ENCODE results near the gene AIP. TPM values are rescaled to one million over a fixed set of nuclear protein-coding genes. Genes with fewer than 3 reads are reported as not detected.

Gene AIP
- total and polyA plus RNA-seq, 9 of the 15 experiments (the other 6 are each of a cell fraction or from before 2014, with no cell fraction given): 5.2 to 92.5 (median 52.7) TPM

DNA sequence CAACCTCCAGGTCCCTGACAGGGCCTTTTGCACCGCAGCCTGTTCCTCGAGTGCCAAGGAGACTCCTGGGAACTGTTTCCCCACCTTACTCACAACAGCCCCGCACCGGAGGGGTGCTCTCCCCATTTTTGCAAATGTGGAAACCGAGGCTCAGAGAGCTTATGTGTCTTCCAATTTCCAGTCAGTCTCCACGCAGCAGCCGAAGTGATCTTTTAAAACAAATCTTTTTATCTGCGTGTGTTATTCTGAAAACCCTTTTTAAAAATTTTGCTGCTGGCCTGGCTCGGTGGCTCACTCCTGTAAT is 13.4 kb upstream of the AIP start (continued):
- TF ChIP-seq GTF2E2 (tag; IDR thresholded peaks at IDR 0.05): peak; percentile 50; the same call in 1 of the 2 replicates
- TF ChIP-seq DDX20 (tag; IDR thresholded peaks at IDR 0.05; ENCODE audit: low read depth): no peak
- 0 out of 2 replicates have a peak, but pooled peaks have one; percentile 62 for TF ChIP-seq ZNF57 (CRISPR knock-in tag; IDR thresholded peaks at IDR 0.05)
- TF ChIP-seq XRCC4 (IDR thresholded peaks at IDR 0.05; ENCODE audit: extremely low read depth, insufficient read depth, insufficient read length): no peak
- no peak for TF ChIP-seq ZZZ3 (IDR thresholded peaks at IDR 0.05)
- TF ChIP-seq ELF4 (CRISPR knock-in tag; IDR thresholded peaks at IDR 0.05): no peak
- TF ChIP-seq HSF4 (CRISPR knock-in tag; IDR thresholded peaks at IDR 0.05; ENCODE audit: borderline replicate concordance): no peak
- no peak for TF ChIP-seq KLF10 (CRISPR knock-in tag; IDR thresholded peaks at IDR 0.05)
- no peak for TF ChIP-seq ZNF445 (CRISPR knock-in tag; IDR thresholded peaks at IDR 0.05; ENCODE audit: low read depth)
- TF ChIP-seq, protein P1, sequence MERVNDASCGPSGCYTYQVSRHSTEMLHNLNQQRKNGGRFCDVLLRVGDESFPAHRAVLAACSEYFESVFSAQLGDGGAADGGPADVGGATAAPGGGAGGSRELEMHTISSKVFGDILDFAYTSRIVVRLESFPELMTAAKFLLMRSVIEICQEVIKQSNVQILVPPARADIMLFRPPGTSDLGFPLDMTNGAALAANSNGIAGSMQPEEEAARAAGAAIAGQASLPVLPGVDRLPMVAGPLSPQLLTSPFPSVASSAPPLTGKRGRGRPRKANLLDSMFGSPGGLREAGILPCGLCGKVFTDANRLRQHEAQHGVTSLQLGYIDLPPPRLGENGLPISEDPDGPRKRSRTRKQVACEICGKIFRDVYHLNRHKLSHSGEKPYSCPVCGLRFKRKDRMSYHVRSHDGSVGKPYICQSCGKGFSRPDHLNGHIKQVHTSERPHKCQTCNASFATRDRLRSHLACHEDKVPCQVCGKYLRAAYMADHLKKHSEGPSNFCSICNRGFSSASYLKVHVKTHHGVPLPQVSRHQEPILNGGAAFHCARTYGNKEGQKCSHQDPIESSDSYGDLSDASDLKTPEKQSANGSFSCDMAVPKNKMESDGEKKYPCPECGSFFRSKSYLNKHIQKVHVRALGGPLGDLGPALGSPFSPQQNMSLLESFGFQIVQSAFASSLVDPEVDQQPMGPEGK (CRISPR knock-in tag; IDR thresholded peaks at IDR 0.05; ENCODE audit: borderline replicate concordance): no peak
- no peak for TF ChIP-seq PYGO2 (tag; IDR thresholded peaks at IDR 0.05)
- TF ChIP-seq, protein P2, sequence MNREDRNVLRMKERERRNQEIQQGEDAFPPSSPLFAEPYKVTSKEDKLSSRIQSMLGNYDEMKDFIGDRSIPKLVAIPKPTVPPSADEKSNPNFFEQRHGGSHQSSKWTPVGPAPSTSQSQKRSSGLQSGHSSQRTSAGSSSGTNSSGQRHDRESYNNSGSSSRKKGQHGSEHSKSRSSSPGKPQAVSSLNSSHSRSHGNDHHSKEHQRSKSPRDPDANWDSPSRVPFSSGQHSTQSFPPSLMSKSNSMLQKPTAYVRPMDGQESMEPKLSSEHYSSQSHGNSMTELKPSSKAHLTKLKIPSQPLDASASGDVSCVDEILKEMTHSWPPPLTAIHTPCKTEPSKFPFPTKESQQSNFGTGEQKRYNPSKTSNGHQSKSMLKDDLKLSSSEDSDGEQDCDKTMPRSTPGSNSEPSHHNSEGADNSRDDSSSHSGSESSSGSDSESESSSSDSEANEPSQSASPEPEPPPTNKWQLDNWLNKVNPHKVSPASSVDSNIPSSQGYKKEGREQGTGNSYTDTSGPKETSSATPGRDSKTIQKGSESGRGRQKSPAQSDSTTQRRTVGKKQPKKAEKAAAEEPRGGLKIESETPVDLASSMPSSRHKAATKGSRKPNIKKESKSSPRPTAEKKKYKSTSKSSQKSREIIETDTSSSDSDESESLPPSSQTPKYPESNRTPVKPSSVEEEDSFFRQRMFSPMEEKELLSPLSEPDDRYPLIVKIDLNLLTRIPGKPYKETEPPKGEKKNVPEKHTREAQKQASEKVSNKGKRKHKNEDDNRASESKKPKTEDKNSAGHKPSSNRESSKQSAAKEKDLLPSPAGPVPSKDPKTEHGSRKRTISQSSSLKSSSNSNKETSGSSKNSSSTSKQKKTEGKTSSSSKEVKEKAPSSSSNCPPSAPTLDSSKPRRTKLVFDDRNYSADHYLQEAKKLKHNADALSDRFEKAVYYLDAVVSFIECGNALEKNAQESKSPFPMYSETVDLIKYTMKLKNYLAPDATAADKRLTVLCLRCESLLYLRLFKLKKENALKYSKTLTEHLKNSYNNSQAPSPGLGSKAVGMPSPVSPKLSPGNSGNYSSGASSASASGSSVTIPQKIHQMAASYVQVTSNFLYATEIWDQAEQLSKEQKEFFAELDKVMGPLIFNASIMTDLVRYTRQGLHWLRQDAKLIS (CRISPR knock-in tag; IDR thresholded peaks at IDR 0.05): no peak
- no peak for TF ChIP-seq TSC22D4 (tag; IDR thresholded peaks at IDR 0.05)
- 0 out of 2 replicates have a peak, but pooled peaks have one; percentile 3 for TF ChIP-seq RB1 (IDR thresholded peaks at IDR 0.05; ENCODE audit: low read depth)
- TF ChIP-seq RBM39 (optimal IDR thresholded peaks at IDR 0.05; ENCODE audit: low read depth, low read length): no peak
- TF ChIP-seq TAF15 (IDR thresholded peaks at IDR 0.05; ENCODE audit: low read depth, low read length): no peak
- TF ChIP-seq KLF13 (tag; IDR thresholded peaks at IDR 0.05; ENCODE audit: borderline replicate concordance, low read depth): no peak
- TF ChIP-seq PCBP2 (IDR thresholded peaks at IDR 0.05; ENCODE audit: low read depth, low read length, poor library complexity, severe bottlenecking): no peak
- no peak for TF ChIP-seq SIX5 (IDR thresholded peaks at IDR 0.05; ENCODE audit: borderline replicate concordance in 1 of 2, insufficient read depth in 1 of 2, low read depth in 1 of 2, low read length in 2 of 2)
- no peak for TF ChIP-seq HNRNPLL (IDR thresholded peaks at IDR 0.05; ENCODE audit: low read depth, low read length, poor library complexity, severe bottlenecking)
- TF ChIP-seq, protein P3, sequence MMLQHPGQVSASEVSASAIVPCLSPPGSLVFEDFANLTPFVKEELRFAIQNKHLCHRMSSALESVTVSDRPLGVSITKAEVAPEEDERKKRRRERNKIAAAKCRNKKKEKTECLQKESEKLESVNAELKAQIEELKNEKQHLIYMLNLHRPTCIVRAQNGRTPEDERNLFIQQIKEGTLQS (IDR thresholded peaks at IDR 0.05): no peak
- TF ChIP-seq, protein P3 (CRISPR knock-in tag; conservative IDR thresholded peaks at IDR 0.05): 0 out of 2 replicates have a peak, but pooled peaks have one; percentile 43
- no peak for TF ChIP-seq ZC3H8 (IDR thresholded peaks at IDR 0.05)
- TF ChIP-seq SMARCB1 (IDR thresholded peaks at IDR 0.05; ENCODE audit: insufficient read length, low read depth): no peak
- no peak for TF ChIP-seq ZNF717 (CRISPR knock-in tag; IDR thresholded peaks at IDR 0.05)

All from K562 (cell line).